ENCODE results near the gene CCDC187.
"Not testable (repeated sequence)": the region's sequence is repeated elsewhere in the genome, so short reads cannot be mapped to it uniquely, and the experiment has no call there.

The CCDC187 gene

GRCh38 chr9:136266641-136267040 is 37.3 kb downstream of the CCDC187 start:
- DNase-seq (ENCODE audit: low read depth) = not testable (repeated sequence)

GRCh38 chr9:136265561-136266355 is 38.1 kb downstream of the CCDC187 start:
- DNase-seq (ENCODE audit: low read depth) = no peak

GRCh38 chr9:136264441-136265405 is 39.2 kb downstream of the CCDC187 start:
- no peak for DNase-seq (ENCODE audit: low read depth)

- DNase-seq (ENCODE audit: low read depth) = no peak
Observed at GRCh38 chr9:136264031-136264430, 39.9 kb downstream of the CCDC187 start.

- DNase-seq (ENCODE audit: low read depth) = no peak
Observed at GRCh38 chr9:136262671-136263178, 41.2 kb downstream of the CCDC187 start.

- DNase-seq (ENCODE audit: low read depth) = no peak
Observed at GRCh38 chr9:136261686-136262430, 42.0 kb downstream of the CCDC187 start.

- DNase-seq (ENCODE audit: low read depth) = no peak
Observed at GRCh38 chr9:136260936-136261472, 42.9 kb downstream of the CCDC187 start.

- no peak for DNase-seq (ENCODE audit: low read depth)
Observed at GRCh38 chr9:136260521-136260920, 43.4 kb downstream of the CCDC187 start.

GRCh38 chr9:136259836-136260235 is 44.1 kb downstream of the CCDC187 start:
- no peak for DNase-seq (ENCODE audit: low read depth)

GRCh38 chr9:136259517-136259813 is 44.4 kb downstream of the CCDC187 start:
- no peak for DNase-seq (ENCODE audit: low read depth)

- no peak for DNase-seq (ENCODE audit: low read depth)
Observed at GRCh38 chr9:136258786-136259516, 44.9 kb downstream of the CCDC187 start.

- no peak for DNase-seq (ENCODE audit: low read depth)
Observed at GRCh38 chr9:136258299-136258625, 45.6 kb downstream of the CCDC187 start.

GRCh38 chr9:136257381-136258298 is 46.3 kb downstream of the CCDC187 start:
- DNase-seq (ENCODE audit: low read depth) = no peak

- DNase-seq (ENCODE audit: low read depth) = no peak
Observed at GRCh38 chr9:136255896-136256890, 47.7 kb downstream of the CCDC187 start.

GRCh38 chr9:136255166-136255538 is 48.7 kb downstream of the CCDC187 start:
- DNase-seq (ENCODE audit: low read depth) = no peak

GRCh38 chr9:136254381-136255165 is 49.3 kb downstream of the CCDC187 start:
- no peak for DNase-seq (ENCODE audit: low read depth)

GRCh38 chr9:136253246-136254130 is 50.4 kb downstream of the CCDC187 start:
- DNase-seq (ENCODE audit: low read depth) = no peak

Measured in fibroblast of gingiva (primary cell).